ENCODE measurements around the gene NMT1.

DNA sequence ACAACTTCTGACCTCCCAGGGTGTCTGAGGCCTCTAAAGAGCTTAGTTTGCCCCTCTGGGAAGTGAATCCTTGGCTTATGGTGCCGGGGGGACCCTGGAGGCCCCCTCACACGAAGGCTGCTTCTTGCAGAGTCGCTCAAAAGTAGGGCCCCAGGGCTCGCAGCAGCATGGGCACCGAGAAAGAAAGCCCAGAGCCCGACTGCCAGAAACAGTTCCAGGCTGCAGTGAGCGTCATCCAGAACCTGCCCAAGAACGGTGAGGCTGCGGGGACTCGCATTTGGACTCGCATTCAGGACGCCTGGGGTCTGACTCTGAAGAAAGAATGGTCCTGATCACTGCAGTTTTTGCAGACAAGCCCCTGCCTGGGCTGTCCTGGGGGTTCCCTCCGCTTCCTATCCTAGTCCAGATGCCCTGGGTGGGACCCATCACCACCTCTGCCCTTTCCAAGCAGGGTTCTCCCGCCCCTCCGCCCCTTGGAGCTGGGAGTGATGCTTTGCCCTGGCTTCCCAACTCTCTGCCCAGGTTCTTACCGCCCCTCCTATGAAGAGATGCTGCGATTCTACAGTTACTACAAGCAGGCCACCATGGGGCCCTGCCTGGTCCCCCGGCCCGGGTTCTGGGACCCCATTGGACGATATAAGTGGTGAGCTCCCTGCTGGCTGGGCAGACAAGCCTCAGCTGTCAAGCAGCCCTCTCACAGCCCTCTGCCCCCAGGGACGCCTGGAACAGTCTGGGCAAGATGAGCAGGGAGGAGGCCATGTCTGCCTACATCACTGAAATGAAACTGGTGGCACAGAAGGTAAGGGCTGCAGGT, 75.1 kb downstream of the NMT1 start:
- TF ChIP-seq, protein P1, sequence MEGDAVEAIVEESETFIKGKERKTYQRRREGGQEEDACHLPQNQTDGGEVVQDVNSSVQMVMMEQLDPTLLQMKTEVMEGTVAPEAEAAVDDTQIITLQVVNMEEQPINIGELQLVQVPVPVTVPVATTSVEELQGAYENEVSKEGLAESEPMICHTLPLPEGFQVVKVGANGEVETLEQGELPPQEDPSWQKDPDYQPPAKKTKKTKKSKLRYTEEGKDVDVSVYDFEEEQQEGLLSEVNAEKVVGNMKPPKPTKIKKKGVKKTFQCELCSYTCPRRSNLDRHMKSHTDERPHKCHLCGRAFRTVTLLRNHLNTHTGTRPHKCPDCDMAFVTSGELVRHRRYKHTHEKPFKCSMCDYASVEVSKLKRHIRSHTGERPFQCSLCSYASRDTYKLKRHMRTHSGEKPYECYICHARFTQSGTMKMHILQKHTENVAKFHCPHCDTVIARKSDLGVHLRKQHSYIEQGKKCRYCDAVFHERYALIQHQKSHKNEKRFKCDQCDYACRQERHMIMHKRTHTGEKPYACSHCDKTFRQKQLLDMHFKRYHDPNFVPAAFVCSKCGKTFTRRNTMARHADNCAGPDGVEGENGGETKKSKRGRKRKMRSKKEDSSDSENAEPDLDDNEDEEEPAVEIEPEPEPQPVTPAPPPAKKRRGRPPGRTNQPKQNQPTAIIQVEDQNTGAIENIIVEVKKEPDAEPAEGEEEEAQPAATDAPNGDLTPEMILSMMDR (conservative IDR thresholded peaks at IDR 0.05) = no peak
- TF ChIP-seq EZH2 (IDR thresholded peaks at IDR 0.05; ENCODE audit: low read depth) = no peak
